Vagina (tissue), 2 donors: ENCODE measurements around the gene OPN4.

ENCODE experiments used
- POLR2A ChIP-seq, 2 donors: fragments of 450-650 bp; IDR thresholded peaks; one replicate each; pipeline ENCODE4 v1.6.1; 2017; ENCODE audit warnings: antibody characterized with exemption in 2 of 2, mild to moderate bottlenecking in 2 of 2, moderate library complexity in 2 of 2
- TF ChIP-seq, protein P1 (sequence below), 3 experiments: fragments of 450-650 bp in 2 of 3; fragments of 200-600 bp in 1 of 3; sonication (generic) in 1 of 3; IDR thresholded peaks; one replicate each; pipeline ENCODE4 v1.5.1; 2017 to 2019; ENCODE audit warnings: antibody characterized with exemption in 3 of 3, mild to moderate bottlenecking in 2 of 3, moderate library complexity in 2 of 3

DNA sequence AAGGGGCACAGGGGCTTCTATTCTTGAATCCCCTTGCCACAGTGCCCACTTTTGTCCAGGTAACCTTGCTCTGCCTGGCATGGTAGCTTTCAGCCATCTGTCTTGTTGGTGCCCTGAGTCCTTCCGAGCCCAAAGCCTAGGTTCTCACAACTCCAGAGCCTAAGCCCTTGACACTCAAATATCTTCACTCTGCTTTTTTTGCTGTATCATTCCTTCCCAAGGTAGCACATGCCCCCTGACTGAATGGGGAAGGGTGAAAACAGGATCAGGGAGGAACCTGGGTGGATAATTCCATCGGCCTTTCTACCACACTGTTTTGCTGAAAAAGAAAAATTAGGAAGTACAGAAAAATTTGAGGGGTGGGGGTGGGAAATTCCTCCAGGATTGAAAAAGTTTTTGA is 51.6 kb downstream of the OPN4 start:
- TF ChIP-seq, protein P1, sequence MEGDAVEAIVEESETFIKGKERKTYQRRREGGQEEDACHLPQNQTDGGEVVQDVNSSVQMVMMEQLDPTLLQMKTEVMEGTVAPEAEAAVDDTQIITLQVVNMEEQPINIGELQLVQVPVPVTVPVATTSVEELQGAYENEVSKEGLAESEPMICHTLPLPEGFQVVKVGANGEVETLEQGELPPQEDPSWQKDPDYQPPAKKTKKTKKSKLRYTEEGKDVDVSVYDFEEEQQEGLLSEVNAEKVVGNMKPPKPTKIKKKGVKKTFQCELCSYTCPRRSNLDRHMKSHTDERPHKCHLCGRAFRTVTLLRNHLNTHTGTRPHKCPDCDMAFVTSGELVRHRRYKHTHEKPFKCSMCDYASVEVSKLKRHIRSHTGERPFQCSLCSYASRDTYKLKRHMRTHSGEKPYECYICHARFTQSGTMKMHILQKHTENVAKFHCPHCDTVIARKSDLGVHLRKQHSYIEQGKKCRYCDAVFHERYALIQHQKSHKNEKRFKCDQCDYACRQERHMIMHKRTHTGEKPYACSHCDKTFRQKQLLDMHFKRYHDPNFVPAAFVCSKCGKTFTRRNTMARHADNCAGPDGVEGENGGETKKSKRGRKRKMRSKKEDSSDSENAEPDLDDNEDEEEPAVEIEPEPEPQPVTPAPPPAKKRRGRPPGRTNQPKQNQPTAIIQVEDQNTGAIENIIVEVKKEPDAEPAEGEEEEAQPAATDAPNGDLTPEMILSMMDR (IDR thresholded peaks at IDR 0.05) = no peak
- TF ChIP-seq POLR2A (IDR thresholded peaks at IDR 0.05) = no peak
